ENCODE data around the gene ADAMTS15.
A peak's percentile ranks its signal among the peaks of the same experiment; 100 is the strongest.

ADAMTS15 gene, protein sequence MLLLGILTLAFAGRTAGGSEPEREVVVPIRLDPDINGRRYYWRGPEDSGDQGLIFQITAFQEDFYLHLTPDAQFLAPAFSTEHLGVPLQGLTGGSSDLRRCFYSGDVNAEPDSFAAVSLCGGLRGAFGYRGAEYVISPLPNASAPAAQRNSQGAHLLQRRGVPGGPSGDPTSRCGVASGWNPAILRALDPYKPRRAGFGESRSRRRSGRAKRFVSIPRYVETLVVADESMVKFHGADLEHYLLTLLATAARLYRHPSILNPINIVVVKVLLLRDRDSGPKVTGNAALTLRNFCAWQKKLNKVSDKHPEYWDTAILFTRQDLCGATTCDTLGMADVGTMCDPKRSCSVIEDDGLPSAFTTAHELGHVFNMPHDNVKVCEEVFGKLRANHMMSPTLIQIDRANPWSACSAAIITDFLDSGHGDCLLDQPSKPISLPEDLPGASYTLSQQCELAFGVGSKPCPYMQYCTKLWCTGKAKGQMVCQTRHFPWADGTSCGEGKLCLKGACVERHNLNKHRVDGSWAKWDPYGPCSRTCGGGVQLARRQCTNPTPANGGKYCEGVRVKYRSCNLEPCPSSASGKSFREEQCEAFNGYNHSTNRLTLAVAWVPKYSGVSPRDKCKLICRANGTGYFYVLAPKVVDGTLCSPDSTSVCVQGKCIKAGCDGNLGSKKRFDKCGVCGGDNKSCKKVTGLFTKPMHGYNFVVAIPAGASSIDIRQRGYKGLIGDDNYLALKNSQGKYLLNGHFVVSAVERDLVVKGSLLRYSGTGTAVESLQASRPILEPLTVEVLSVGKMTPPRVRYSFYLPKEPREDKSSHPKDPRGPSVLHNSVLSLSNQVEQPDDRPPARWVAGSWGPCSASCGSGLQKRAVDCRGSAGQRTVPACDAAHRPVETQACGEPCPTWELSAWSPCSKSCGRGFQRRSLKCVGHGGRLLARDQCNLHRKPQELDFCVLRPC

DNA sequence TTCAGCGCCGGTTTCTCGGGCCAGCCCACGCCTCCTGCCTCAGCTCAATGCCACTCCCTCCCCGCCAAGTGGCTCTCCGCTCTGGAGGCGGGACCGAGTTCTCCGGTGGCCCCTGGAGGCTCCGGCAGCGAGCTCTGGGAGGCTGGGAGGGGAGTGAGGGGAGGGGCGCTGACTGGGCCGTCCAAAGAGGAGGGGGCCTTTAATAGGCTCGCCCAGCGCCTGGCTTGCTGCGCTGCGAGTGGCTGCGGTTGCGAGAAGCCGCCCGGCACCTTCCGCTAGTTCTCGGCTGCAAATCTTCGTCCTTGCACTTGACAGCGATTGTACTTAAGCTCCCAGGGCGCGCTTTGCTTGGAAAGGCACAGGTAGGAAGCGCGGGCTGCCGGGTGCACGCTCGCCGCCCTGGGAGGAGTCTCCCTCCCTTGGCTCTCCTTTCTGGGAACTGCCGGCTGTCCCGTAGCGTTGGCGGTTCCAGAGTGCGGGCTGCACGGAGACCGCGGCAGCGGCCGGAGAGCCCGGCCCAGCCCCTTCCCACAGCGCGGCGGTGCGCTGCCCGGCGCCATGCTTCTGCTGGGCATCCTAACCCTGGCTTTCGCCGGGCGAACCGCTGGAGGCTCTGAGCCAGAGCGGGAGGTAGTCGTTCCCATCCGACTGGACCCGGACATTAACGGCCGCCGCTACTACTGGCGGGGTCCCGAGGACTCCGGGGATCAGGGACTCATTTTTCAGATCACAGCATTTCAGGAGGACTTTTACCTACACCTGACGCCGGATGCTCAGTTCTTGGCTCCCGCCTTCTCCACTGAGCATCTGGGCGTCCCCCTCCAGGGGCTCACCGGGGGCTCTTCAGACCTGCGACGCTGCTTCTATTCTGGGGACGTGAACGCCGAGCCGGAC lies at the start of gene ADAMTS15:
ADAMTS15 (plus strand) TSS at position 230 of the 894 bp plus-strand sequence; CDS start at position 559, 329 bp downstream.
- TF ChIP-seq, protein P1, sequence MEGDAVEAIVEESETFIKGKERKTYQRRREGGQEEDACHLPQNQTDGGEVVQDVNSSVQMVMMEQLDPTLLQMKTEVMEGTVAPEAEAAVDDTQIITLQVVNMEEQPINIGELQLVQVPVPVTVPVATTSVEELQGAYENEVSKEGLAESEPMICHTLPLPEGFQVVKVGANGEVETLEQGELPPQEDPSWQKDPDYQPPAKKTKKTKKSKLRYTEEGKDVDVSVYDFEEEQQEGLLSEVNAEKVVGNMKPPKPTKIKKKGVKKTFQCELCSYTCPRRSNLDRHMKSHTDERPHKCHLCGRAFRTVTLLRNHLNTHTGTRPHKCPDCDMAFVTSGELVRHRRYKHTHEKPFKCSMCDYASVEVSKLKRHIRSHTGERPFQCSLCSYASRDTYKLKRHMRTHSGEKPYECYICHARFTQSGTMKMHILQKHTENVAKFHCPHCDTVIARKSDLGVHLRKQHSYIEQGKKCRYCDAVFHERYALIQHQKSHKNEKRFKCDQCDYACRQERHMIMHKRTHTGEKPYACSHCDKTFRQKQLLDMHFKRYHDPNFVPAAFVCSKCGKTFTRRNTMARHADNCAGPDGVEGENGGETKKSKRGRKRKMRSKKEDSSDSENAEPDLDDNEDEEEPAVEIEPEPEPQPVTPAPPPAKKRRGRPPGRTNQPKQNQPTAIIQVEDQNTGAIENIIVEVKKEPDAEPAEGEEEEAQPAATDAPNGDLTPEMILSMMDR (IDR thresholded peaks at IDR 0.05; ENCODE audit: insufficient read depth, low read depth, low read length, missing control alignments) = no peak
- H3K4me3 ChIP-seq (ENCODE audit: low read length) = peak within 1 kb of the TSS; percentile 48
- peak; percentile 87 for DNase-seq (ENCODE audit: low read depth)

DNA sequence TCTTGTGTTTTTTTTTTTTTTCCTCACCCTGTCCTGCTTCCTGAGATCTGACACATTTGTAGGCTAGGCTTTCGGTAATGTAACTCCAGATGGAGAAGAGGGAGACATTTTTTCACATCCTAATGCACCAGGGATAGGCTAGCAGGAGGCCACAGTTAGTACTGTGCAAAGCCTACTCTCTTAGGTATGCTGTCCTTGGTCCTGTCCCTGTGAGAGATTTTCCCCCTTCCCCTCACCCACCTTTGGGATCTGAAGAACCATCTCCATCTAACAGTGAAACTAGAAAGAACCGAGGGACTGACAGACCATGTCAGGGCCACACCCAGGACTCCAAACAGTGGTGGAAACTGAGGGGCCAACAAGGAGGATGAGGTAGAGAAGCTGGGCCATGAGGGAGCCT lies 49.2 kb upstream of the ADAMTS15 start:
- TF ChIP-seq, protein P1 (IDR thresholded peaks at IDR 0.05; ENCODE audit: insufficient read depth, low read depth, low read length, missing control alignments) = no peak
- no peak overlapping the region for H3K4me3 ChIP-seq (ENCODE audit: low read length)
- DNase-seq (ENCODE audit: low read depth) = no peak

DNA sequence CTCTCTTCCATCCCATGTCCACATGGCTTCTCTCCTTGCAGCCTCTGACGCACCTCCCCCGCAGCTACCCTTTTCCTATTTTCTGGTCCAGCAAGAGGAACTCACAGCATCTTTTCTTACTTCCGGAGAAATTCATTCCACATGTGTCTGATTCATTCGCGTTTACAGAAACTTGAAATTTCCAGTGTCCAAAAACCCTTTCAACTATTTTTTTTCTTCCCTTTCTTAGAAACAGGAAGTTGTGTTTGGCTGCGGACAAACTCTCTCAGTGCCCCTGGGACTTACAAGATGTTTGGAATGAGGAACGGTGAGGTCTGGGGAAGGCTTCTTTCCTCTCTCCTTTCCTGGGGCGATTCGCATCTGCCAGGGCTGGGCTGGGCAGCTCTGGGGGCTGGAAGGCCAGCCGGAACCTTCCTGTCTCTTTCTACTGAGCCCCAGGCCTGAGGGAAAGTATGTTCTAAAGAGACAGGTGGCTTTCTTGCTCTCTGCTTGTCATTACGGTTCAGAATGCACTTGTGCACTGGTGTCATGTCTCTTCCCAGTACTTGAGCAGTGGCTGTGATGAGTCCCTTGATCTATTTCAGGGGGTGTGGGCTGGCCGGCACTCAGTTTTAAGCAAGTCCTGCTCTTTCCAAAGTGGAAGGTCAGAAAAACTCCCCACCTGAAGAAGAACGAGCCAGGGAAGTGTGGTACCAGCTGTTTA lies 47.5 kb upstream of the ADAMTS15 start:
- no peak overlapping the region for H3K4me3 ChIP-seq (ENCODE audit: low read length)
- DNase-seq (ENCODE audit: low read depth) = peak; percentile 45
- TF ChIP-seq, protein P1 (IDR thresholded peaks at IDR 0.05; ENCODE audit: insufficient read depth, low read depth, low read length, missing control alignments) = no peak

DNA sequence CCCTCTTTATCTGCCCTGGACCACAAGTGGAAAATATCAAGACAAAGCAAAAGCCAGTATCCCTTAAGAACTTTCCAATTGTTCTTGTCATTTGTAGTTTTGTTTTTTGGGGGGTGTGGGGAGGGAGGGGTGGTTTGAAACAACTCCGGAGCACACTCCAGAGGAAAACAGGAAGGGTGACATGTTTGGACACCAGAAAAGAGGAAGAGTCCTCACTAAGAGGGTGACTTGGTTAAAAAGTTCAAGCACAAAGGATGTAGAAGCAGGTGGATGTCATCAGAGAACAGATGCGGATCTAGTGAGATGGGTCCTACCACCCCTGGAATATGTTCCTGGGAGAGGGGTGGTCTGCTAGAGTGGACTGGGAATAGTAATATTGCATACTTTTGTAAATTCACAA lies 45.9 kb upstream of the ADAMTS15 start:
- TF ChIP-seq, protein P1 (IDR thresholded peaks at IDR 0.05; ENCODE audit: insufficient read depth, low read depth, low read length, missing control alignments) = no peak
- no peak overlapping the region for H3K4me3 ChIP-seq (ENCODE audit: low read length)
- DNase-seq (ENCODE audit: low read depth) = no peak

DNA sequence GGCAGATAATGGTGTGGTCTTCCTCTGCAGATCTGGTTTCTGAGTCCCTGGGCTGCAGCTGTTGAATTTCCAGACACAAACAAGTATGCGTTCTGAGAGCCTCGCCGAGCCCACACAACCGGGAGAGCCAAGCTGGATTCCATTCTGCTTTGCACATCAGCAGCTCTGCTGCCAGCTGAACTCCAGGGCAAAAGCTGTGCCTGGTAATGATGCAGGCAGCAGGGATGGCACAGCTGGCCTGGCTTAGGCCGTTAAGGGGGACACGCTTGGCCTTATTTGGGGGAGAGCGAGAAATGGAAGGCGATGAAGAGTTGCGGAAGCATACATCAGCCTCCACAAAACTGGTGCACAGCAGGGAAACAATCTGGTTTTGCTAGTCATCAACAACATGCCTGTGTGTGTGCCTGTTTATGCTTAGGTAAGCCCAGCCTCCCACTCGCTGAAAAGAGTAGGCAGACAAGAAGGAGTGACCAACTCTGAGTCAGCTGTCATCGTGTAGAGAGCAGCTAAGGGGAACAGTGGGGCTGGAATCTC lies 45.1 kb upstream of the ADAMTS15 start:
- TF ChIP-seq, protein P1 (IDR thresholded peaks at IDR 0.05; ENCODE audit: insufficient read depth, low read depth, low read length, missing control alignments) = no peak
- H3K4me3 ChIP-seq (ENCODE audit: low read length) = no peak overlapping the region
- peak; percentile 97 for DNase-seq (ENCODE audit: low read depth)
